GM12878 (cell line): ENCODE results near the gene COX15. TPM values are rescaled to one million over a fixed set of nuclear protein-coding genes. Genes with fewer than 3 reads are reported as not detected.

Experiments
- ATAC-seq: fragments of 200-7000 bp; cut with Tn5 transposase; 3 replicates; pipeline ENCODE4 v1.9.1; 2020; ENCODE audit warnings: mild to moderate bottlenecking, moderate library complexity
- BruUV-seq: library from RNA; stranded (reverse); fragments of 400-500 nt; replicated peaks from 2 replicates; lab custom pipeline; 2021; lab: Mats Ljungman, UMichigan
- CTCF ChIA-PET: fragments of 300-600 bp; sonication (Branson Sonifier 250); formaldehyde crosslinking; extraction: SDS; loops from one replicate; lab custom pipeline; 2021; ENCODE audit warnings: inconsistent platforms; lab: Yijun Ruan, JAX
- POLR2A ChIA-PET: fragments of 350-600 bp; formaldehyde crosslinking; extraction: SDS; loops from one replicate; lab custom pipeline; 2021; ENCODE audit warnings: inconsistent platforms; lab: Charles Lee
- RAD21 ChIA-PET: fragments of 300-600 bp; sonication (Branson Sonifier 250); formaldehyde crosslinking; loops from one replicate; lab custom pipeline; 2023; ENCODE audit warnings: antibody characterized with exemption; ENCODE audit not compliant: unreplicated experiment; lab: Charles Lee
- SMC1A ChIA-PET: fragments of 300-600 bp; sonication (Branson Sonifier 250); formaldehyde crosslinking; loops from one replicate; lab custom pipeline; 2023; ENCODE audit not compliant: unreplicated experiment, uncharacterized antibody; lab: Charles Lee
- DNase-seq: peaks from one replicate; pipeline ENCODE4 v3.0.0-alpha.2; 2011; ENCODE audit warnings: low read depth, low spot score
- FAIRE-seq: peaks from 3 replicates; lab custom pipeline; 2011; peaks lifted over from hg19 to GRCh38; lab: Jason Lieb, UNC
- H2AFZ ChIP-seq: 2 replicates; pipeline ENCODE4 v1.6.0; 2011; ENCODE audit warnings: low read depth, low read length, control low read depth; ENCODE audit not compliant: control insufficient read depth
- H3K27ac ChIP-seq: 2 replicates; pipeline ENCODE4 v1.5.1; 2011; ENCODE audit warnings: control low read depth; ENCODE audit not compliant: control insufficient read depth, insufficient read depth
- H3K27me3 ChIP-seq, 2 experiments: replicated peaks in 1 of 2; 2 replicates each; pipeline versions ENCODE4 v1.6.0 to v1.6.1; 2011; ENCODE audit warnings: low read length in 1 of 2; ENCODE audit not compliant: control insufficient read depth in 2 of 2, insufficient read depth in 2 of 2
- H3K36me3 ChIP-seq, 2 experiments: 2 replicates each; pipeline ENCODE4 v1.5.1; 2011; ENCODE audit warnings: low read length in 1 of 2; ENCODE audit not compliant: control insufficient read depth in 2 of 2, insufficient read depth in 2 of 2
- H3K4me1 ChIP-seq: 2 replicates; pipeline ENCODE4 v1.6.1; 2011; ENCODE audit warnings: mild to moderate bottlenecking, low read length, moderate library complexity, mixed read lengths; ENCODE audit not compliant: control insufficient read depth, insufficient read depth
- H3K4me2 ChIP-seq: 2 replicates; pipeline ENCODE4 v1.6.0; 2011; ENCODE audit warnings: control low read depth; ENCODE audit not compliant: control insufficient read depth, insufficient read depth
- H3K4me3 ChIP-seq: fragments of 200-600 bp; sonication (generic); 2 replicates; pipeline ENCODE4 v1.5.1; 2016
- H3K79me2 ChIP-seq: 2 replicates; pipeline ENCODE4 v1.6.0; 2011; ENCODE audit warnings: low read length; ENCODE audit not compliant: control insufficient read depth, insufficient read depth
- H3K9ac ChIP-seq: 2 replicates; pipeline ENCODE4 v1.8.0; 2011; ENCODE audit warnings: low read length, control low read depth, mixed read lengths; ENCODE audit not compliant: control insufficient read depth, insufficient read depth
- H3K9me3 ChIP-seq: replicated peaks from 3 replicates; pipeline ENCODE4 v1.5.1; 2011; ENCODE audit warnings: mild to moderate bottlenecking, low read length; ENCODE audit not compliant: control insufficient read depth, insufficient read depth
- H4K20me1 ChIP-seq: 2 replicates; pipeline ENCODE4 v1.6.0; 2011; ENCODE audit not compliant: control insufficient read depth, insufficient read depth
- ATF3 ChIP-seq: IDR thresholded peaks from 2 replicates; pipeline ENCODE4 v1.6.1; 2011; ENCODE audit warnings: low read depth, mild to moderate bottlenecking, low read length, moderate library complexity, borderline replicate concordance; ENCODE audit errors: extremely low read depth
- BCL11A ChIP-seq: IDR thresholded peaks from 2 replicates; pipeline ENCODE4 v1.6.1; 2011; ENCODE audit warnings: low read depth, low read length
- CBX3 ChIP-seq: fragments of 200-600 bp; sonication (generic); IDR thresholded peaks from 2 replicates; pipeline ENCODE4 v1.6.1; 2016; ENCODE audit warnings: low read depth, borderline replicate concordance
- EP300 ChIP-seq, 2 experiments: fragments of 150-350 bp in 1 of 2; IDR thresholded peaks; 2 replicates each; pipeline ENCODE4 v1.6.1; 2011 to 2012; ENCODE audit warnings: low read depth in 2 of 2, low read length in 2 of 2, borderline replicate concordance in 1 of 2, improper control_type of control experiment in 1 of 2, inconsistent platforms in 1 of 2; ENCODE audit not compliant: control insufficient read depth in 1 of 2
- GABPA ChIP-seq: IDR thresholded peaks from 2 replicates; pipeline ENCODE4 v1.6.1; 2014; ENCODE audit warnings: antibody characterized with exemption, low read depth, mild to moderate bottlenecking, inconsistent platforms
- IKZF2 ChIP-seq, 2 experiments: fragments of 450-650 bp; IDR thresholded peaks; 2 replicates each; pipeline ENCODE4 v1.6.1; 2017; ENCODE audit warnings: mild to moderate bottlenecking in 2 of 2, moderate library complexity in 2 of 2
- JUND ChIP-seq: IDR thresholded peaks from 2 replicates; pipeline ENCODE4 v1.6.1; 2012; ENCODE audit warnings: low read depth, mild to moderate bottlenecking, low read length, improper control_type of control experiment, moderate library complexity
- MTA3 ChIP-seq: IDR thresholded peaks from 2 replicates; pipeline ENCODE4 v1.6.1; 2012; ENCODE audit warnings: low read length, inconsistent platforms, borderline replicate concordance
- NR2C1 ChIP-seq: fragments of 450-650 bp; IDR thresholded peaks from 2 replicates; pipeline ENCODE4 v1.6.1; 2017; ENCODE audit warnings: antibody characterized with exemption, mild to moderate bottlenecking, moderate library complexity
- PRDM15 ChIP-seq: fragments of 450-650 bp; formaldehyde crosslinking; IDR thresholded peaks from 2 replicates; pipeline ENCODE4 v1.4.0; 2020; ENCODE audit warnings: mild to moderate bottlenecking, moderate library complexity
- RAD21 ChIP-seq: IDR thresholded peaks from 2 replicates; pipeline ENCODE4 v1.6.1; 2011; ENCODE audit warnings: mild to moderate bottlenecking, low read depth, low read length, moderate library complexity; ENCODE audit not compliant: insufficient read depth
- RBBP5 ChIP-seq: fragments of 200-600 bp; sonication (generic); conservative IDR thresholded peaks from 2 replicates; pipeline ENCODE4 v1.6.1; 2016
- SMAD5 ChIP-seq: IDR thresholded peaks from 2 replicates; pipeline ENCODE4 v1.6.1; 2016; ENCODE audit warnings: antibody characterized with exemption, low read depth
- SP1 ChIP-seq: IDR thresholded peaks from one replicate; pipeline ENCODE4 v1.6.1; 2011; ENCODE audit warnings: low read depth, low read length
- STAT1 ChIP-seq: fragments of 450-650 bp; conservative IDR thresholded peaks from 2 replicates; pipeline ENCODE4 v1.6.1; 2014; ENCODE audit warnings: antibody characterized with exemption, mild to moderate bottlenecking
- WGBS: methylation state at CpG from one replicate; pipeline ENCODE4 v1.1.6; 2016; ENCODE audit warnings: low lambda C conversion rate; ENCODE audit not compliant: insufficient replicate concordance, insufficient coverage; ENCODE audit errors: missing lambda C conversion rate; 5-methylcytosine and 5-hydroxymethylcytosine counted together
- in situ Hi-C: fragments of 300-500 bp; cut with MboI; formaldehyde crosslinking; loops from 9 replicates; pipeline ENCODE4 v1.14.3; 2018; ENCODE audit warnings: mixed read lengths
- intact Hi-C: fragments of 100-400 bp; cut with micrococcal nuclease; formaldehyde crosslinking; loops from one replicate; pipeline ENCODE4 v1.14.2; 2022; ENCODE audit not compliant: unreplicated experiment
- polyA plus RNA-seq, 11 experiments: library from polyadenylated mRNA; depleted of rRNA in 4 of 11; unstranded in 6 of 11; stranded (reverse) in 5 of 11; fragments of >200 nt; fragmentation: Nextera tagmentation in 4 of 11; fragmentation: Illumina TruSeq in 1 of 11; extraction: Ambion mirVana in 4 of 11; extraction: Trizol in 1 of 11; gene quantifications; 1 replicate in 1 of 11; 2 replicates in 10 of 11; pipeline versions ENCODE4 v1.2.1 to v1.2.3, GENCODE V29; 2011 to 2016; ENCODE audit warnings: inconsistent platforms in 2 of 11, missing spikeins in 2 of 11, low read depth in 1 of 11
- total RNA-seq, 4 experiments: library from RNA; depleted of rRNA in 3 of 4; stranded (reverse); fragments of >200 nt in 3 of 4; fragmentation: Illumina TruSeq in 1 of 4; extraction: Trizol in 1 of 4; gene quantifications; 2 replicates each; pipeline versions ENCODE4 v1.2.1 to v1.2.3, GENCODE V29; 2013 to 2021
- TF ChIP-seq, protein P1 (sequence below): fragments of 450-650 bp; IDR thresholded peaks from 2 replicates; pipeline ENCODE4 v1.6.1; 2017; ENCODE audit warnings: antibody characterized with exemption, mild to moderate bottlenecking, moderate library complexity

COX15 gene
- total and polyA plus RNA-seq, 10 of the 15 experiments (the other 5 are each of a cell fraction or from before 2014, with no cell fraction given) = 30.2 to 50.7 (median 38.3) TPM

GRCh38 chr10:99695761-99696160 is 36.2 kb downstream of the COX15 start:
- CTCF ChIA-PET = interaction anchor here (0.7 kb wide), 1 partner anchor 15 kb away, joined by 5 read pairs; no protein-coding TSS in a partner anchor
- Histone ChIP-seq H3K79me2 (no peaks in the 10 kb centered on the region), H3K36me3 (peaks cover 2 to 16% of the 10 kb centered on the region in 2 experiments; a peak in 3 of 4 replicates), H3K9me3 (no peaks in the 10 kb centered on the region), H3K27ac (no peak overlapping the region), H3K4me2 (no peak overlapping the region), H2AFZ (no peak overlapping the region), H3K27me3 (no peaks in the 10 kb centered on the region), H3K4me1 (no peaks in the 10 kb centered on the region), H3K9ac (no peak overlapping the region), H3K4me3 (no peak overlapping the region), H4K20me1 (no peaks in the 10 kb centered on the region)
- FAIRE-seq (no peak), DNase-seq (no peak), ATAC-seq (no peak)
- POLR2A ChIA-PET = no interaction called here
- intact Hi-C loops (no loop called here), in situ Hi-C loops (no loop called here)
- WGBS = 92% methylated on average over 6 of the region's 6 CpGs
- SMC1A ChIA-PET = no interaction called here
- RAD21 ChIA-PET = no interaction called here
- BruUV-seq = no TSS peak
- no peak for TF ChIP-seq GABPA
- TF ChIP-seq SMAD5 = no peak
- no peak for TF ChIP-seq PRDM15 (CRISPR knock-in tag)
- TF ChIP-seq STAT1 = no peak
- TF ChIP-seq RBBP5 = no peak
- TF ChIP-seq, protein P1, sequence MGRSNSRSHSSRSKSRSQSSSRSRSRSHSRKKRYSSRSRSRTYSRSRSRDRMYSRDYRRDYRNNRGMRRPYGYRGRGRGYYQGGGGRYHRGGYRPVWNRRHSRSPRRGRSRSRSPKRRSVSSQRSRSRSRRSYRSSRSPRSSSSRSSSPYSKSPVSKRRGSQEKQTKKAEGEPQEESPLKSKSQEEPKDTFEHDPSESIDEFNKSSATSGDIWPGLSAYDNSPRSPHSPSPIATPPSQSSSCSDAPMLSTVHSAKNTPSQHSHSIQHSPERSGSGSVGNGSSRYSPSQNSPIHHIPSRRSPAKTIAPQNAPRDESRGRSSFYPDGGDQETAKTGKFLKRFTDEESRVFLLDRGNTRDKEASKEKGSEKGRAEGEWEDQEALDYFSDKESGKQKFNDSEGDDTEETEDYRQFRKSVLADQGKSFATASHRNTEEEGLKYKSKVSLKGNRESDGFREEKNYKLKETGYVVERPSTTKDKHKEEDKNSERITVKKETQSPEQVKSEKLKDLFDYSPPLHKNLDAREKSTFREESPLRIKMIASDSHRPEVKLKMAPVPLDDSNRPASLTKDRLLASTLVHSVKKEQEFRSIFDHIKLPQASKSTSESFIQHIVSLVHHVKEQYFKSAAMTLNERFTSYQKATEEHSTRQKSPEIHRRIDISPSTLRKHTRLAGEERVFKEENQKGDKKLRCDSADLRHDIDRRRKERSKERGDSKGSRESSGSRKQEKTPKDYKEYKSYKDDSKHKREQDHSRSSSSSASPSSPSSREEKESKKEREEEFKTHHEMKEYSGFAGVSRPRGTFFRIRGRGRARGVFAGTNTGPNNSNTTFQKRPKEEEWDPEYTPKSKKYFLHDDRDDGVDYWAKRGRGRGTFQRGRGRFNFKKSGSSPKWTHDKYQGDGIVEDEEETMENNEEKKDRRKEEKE = no peak
- no peak for TF ChIP-seq NR2C1
- TF ChIP-seq ATF3 = no peak
- TF ChIP-seq RAD21 = no peak
- no peak for TF ChIP-seq EP300 (IDR thresholded peaks at IDR 0.05; ENCODE audit: borderline replicate concordance in 1 of 2, control insufficient read depth in 1 of 2, low read depth in 2 of 2, low read length in 2 of 2)
- TF ChIP-seq SP1 = no peak
- no peak for TF ChIP-seq CBX3
- TF ChIP-seq MTA3 = no peak
- no peak for TF ChIP-seq JUND
- no peak for TF ChIP-seq IKZF2 (IDR thresholded peaks at IDR 0.05)
- no peak for TF ChIP-seq BCL11A
